ENCODE results near the gene CEP70.
"Not testable (repeated sequence)": the region's sequence is repeated elsewhere in the genome, so short reads cannot be mapped to it uniquely, and the experiment has no call there.

Gene CEP70

DNA sequence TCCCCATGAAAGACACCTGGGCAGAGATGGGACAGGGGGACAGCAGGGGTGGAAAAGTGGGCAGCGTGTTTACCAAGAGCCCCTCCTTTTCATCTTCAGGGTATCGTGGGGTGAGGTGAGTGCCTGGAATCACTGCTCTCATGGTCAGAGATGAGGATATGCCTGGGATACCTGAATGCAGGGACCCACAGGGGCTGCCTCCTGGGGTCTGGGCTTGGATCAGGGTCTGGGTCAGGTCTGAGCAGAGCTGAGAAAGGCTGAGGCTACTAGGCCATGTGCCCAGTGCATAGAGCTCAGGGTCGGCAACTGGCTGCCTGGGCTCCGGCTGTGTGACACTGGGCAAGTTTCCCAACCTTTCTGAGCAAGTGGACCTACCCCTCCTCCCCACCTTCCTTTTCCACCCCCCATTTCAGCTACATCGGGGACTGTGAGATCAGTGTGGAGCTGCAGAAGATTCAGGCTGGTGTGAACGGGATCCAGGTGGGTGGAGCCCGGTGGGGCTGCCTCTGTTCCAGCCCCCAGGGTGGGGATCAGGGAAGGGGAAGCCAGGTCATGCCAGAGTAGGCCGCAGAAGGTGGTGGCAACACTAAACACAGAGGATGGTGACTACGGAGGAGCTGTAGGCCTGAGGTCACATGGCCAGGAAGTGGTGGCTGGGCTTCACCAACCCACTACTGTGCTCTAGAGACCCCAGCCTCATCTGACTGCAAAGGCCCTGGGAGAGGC, 135.1 kb downstream of the CEP70 start:
- intact Hi-C loops (cut with DNase I; ENCODE audit: low total_unique reads), result no loop called here
- Histone ChIP-seq H3K4me1 (no peaks in the 10 kb centered on the region), H3K27me3 (peaks cover 0 to 3% of the 10 kb centered on the region in 2 donors), H3K36me3 (peaks cover 0 to 6% (median 0%) of the 10 kb centered on the region in 3 donors), H3K27ac (no peak overlapping the region), H3K9me3 (no peaks in the 10 kb centered on the region), H3K4me3 (no peak overlapping the region)
- no peak for TF ChIP-seq CTCF (IDR thresholded peaks at IDR 0.05)
- peak in 1 of 2 donors; percentile 49 for DNase-seq

- Histone ChIP-seq H3K36me3 (peaks cover 0 to 6% (median 0%) of the 10 kb centered on the region in 3 donors), H3K4me1 (no peaks in the 10 kb centered on the region), H3K27me3 (peaks cover 0 to 3% of the 10 kb centered on the region in 2 donors), H3K9me3 (no peaks in the 10 kb centered on the region), H3K27ac (no peak overlapping the region), H3K4me3 (no peak overlapping the region)
- no peak for TF ChIP-seq CTCF (IDR thresholded peaks at IDR 0.05)
- intact Hi-C loops (cut with DNase I; ENCODE audit: low total_unique reads), result no loop called here
- DNase-seq, result peak in 1 of 2 donors; percentile 51
These were observed 136.0 kb downstream of the CEP70 start for GRCh38 chr3:138457863-138458735.

DNA sequence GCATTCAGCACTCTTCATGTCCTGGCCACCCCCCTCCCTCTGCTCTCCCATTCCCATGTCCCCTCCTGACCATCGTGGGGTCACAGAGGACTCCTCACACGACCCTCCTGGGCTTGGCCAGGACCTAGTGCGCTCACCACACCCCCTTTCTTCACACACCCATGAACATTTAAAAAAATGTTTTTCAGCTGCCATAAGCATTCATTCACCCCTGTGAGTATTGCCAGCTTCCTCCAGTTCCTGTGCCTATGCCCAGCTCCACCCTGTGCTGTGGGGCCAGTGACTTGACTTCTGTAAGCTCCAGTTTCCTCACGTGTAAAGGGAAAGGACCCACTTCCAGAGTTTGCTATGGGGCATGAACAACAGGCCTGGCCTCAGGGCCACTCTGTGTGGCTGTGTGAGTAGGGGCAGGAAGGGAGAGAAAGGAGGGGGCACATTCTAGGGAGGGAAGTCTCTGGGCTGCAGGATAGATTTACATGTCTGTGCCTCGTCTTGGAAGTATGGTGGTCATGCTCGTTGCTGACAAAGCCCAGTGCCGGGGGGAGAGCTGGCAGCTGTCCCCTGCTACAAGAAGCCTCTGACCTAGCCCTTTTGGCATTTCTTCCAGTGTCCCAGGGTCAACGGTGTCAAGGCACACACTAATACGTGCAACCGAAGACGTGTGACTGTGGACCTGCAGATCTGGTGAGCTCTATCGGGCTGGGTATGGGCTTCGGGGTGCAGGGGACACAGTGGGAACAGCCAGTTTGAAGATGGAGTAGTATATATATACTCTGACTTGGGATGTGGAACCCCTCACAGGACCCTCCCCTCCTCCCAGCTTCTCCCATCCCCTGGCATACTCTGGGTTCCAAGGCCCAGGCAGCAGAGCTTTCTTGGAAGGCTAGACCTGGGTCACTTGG, 136.8 kb downstream of the CEP70 start:
- Histone ChIP-seq H3K27ac (no peak overlapping the region), H3K27me3 (peaks cover 0 to 3% of the 10 kb centered on the region in 2 donors), H3K4me1 (no peaks in the 10 kb centered on the region), H3K4me3 (no peak overlapping the region), H3K36me3 (peaks cover 0 to 6% (median 0%) of the 10 kb centered on the region in 3 donors), H3K9me3 (no peaks in the 10 kb centered on the region)
- no peak for TF ChIP-seq CTCF (IDR thresholded peaks at IDR 0.05)
- DNase-seq, result peak in 1 of 2 donors; percentile 39
- intact Hi-C loops (cut with DNase I; ENCODE audit: low total_unique reads), result no loop called here

DNA sequence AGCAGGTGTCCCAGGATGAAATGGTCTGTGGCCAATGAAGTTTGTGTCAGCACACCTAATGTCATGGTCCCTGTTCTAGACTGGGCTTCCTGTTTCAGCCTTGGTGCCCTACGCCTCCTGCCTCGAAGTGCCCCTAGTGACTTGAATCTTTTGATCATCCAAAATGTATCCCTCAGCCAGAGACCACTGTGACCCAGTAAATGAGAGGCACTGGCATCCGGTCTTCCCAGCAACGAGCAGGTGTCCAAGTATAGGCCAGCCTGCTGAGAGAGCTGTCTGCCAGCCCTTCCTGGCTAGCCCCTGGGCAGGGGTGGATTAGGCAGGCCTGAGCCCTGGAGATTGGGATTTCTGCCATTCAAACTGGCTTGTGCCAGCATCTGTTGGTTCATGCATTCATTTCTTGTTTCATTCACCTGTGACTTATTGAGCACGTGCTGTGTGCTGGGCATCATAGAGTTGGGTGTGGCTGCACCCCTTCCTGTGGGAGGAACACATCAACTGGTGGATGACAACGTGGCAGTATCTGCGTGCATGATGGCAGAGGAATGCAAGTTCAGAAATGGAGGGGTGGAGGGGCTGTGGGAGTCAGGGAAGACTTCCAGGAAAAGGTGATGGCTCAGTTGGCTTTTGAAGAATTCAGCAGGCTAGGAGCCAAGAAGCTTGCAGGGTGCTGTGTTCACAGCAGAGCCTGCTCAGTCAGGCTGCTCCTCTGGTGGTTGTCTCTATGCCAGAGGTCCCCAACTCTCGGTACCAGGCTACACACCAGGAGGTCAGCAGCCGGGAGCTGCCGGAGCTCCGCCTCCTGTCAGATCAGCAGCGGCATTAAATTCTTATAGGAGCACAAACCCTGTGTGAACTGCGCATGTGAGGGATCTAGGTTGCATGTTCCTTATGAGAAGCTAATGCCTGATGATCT, 138.0 kb downstream of the CEP70 start:
- no peak for TF ChIP-seq CTCF (IDR thresholded peaks at IDR 0.05)
- Histone ChIP-seq H3K4me3 (no peak overlapping the region), H3K9me3 (no peaks in the 10 kb centered on the region), H3K36me3 (no peaks in the 10 kb centered on the region), H3K4me1 (no peaks in the 10 kb centered on the region), H3K27me3 (no peaks in the 10 kb centered on the region), H3K27ac (no peak overlapping the region)
- DNase-seq, result peak in 1 of 2 donors; percentile 28
- intact Hi-C loops (cut with DNase I; ENCODE audit: low total_unique reads), result no loop called here

DNA sequence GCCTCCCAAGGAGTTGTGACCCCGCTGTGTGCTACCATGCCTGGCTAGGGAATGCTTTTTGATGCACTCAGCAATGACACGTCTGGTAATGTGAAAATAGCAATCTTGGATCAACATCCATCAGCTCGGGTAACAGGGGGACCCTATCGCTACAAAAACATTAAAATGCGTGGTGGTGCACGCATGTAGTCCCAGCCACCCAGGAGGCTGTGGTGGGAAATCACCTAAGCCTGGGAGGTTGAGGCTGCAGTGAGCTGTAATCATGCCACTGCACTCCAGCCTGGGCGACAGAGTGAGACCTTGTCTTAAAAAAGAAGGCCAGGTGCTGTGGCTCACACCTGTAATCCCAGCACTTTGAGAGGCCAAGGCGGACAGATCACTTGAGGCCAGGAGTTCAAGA, 140.1 kb downstream of the CEP70 start:
- H3K4me1 ChIP-seq; H3K36me3 ChIP-seq; H3K27ac ChIP-seq; H3K27me3 ChIP-seq; H3K4me3 ChIP-seq; intact Hi-C loops (cut with DNase I; ENCODE audit: low total_unique reads); H3K9me3 ChIP-seq: not testable (repeated sequence)
- peak in 1 of 2 donors; percentile 34 for DNase-seq
